Large intestine (tissue), 3 donors: ENCODE results near the gene SLC27A1. TPM values are rescaled to one million over a fixed set of nuclear protein-coding genes. Genes with fewer than 3 reads are reported as not detected.
"Not testable (repeated sequence)": the region's sequence is repeated elsewhere in the genome, so short reads cannot be mapped to it uniquely, and the experiment has no call there.

Experiments used
- DNase-seq, 2 donors: peaks; one replicate each; pipeline versions ENCODE4 v3.0.0 to v3.0.0-alpha.2; 2013
- H3K27ac ChIP-seq: one replicate; pipeline ENCODE4 v1.5.1; 2013; ENCODE audit warnings: low read length
- H3K27me3 ChIP-seq: 2 replicates; pipeline ENCODE4 v1.6.1; 2013; ENCODE audit warnings: low read length; ENCODE audit not compliant: control insufficient read depth, insufficient read depth
- H3K36me3 ChIP-seq: 2 replicates; pipeline ENCODE4 v1.6.1; 2013; ENCODE audit warnings: low read length; ENCODE audit not compliant: control insufficient read depth, insufficient read depth
- H3K4me1 ChIP-seq: one replicate; pipeline ENCODE4 v1.6.1; 2013; ENCODE audit warnings: low read length; ENCODE audit not compliant: control insufficient read depth, insufficient read depth
- H3K4me3 ChIP-seq: one replicate; pipeline ENCODE4 v1.5.1; 2013; ENCODE audit warnings: low read length
- H3K9me3 ChIP-seq: one replicate; pipeline ENCODE4 v1.6.1; 2013; ENCODE audit warnings: mild to moderate bottlenecking, low read depth, low read length, moderate library complexity; ENCODE audit not compliant: control insufficient read depth
- WGBS: methylation state at CpG from one replicate; pipeline ENCODE4 v1.1.5; 2013; ENCODE audit warnings: low lambda C conversion rate; ENCODE audit not compliant: insufficient coverage; 5-methylcytosine and 5-hydroxymethylcytosine counted together
- polyA plus RNA-seq: library from polyadenylated mRNA; unstranded; fragments of 120-200 nt; gene quantifications from one replicate; pipeline ENCODE4 v1.2.1, GENCODE V29; 2013

Gene SLC27A1
- polyA plus RNA-seq, 1 donor, result 7.8 TPM

- peaks cover 8% of the 10 kb centered on the region for H3K36me3 ChIP-seq
- H3K4me1 ChIP-seq, result peaks cover 3% of the 10 kb centered on the region
- 95% methylated on average over 4 of the region's 21 CpGs for WGBS
- DNase-seq, result no peak
- H3K27ac ChIP-seq, result no peak overlapping the region
- H3K27me3 ChIP-seq, result peaks cover 2% of the 10 kb centered on the region
- H3K9me3 ChIP-seq, result no peaks in the 10 kb centered on the region
- H3K4me3 ChIP-seq, result no peak overlapping the region
These were observed 29.5 kb downstream of the SLC27A1 start for GRCh38 chr19:17499648-17500446.

DNA sequence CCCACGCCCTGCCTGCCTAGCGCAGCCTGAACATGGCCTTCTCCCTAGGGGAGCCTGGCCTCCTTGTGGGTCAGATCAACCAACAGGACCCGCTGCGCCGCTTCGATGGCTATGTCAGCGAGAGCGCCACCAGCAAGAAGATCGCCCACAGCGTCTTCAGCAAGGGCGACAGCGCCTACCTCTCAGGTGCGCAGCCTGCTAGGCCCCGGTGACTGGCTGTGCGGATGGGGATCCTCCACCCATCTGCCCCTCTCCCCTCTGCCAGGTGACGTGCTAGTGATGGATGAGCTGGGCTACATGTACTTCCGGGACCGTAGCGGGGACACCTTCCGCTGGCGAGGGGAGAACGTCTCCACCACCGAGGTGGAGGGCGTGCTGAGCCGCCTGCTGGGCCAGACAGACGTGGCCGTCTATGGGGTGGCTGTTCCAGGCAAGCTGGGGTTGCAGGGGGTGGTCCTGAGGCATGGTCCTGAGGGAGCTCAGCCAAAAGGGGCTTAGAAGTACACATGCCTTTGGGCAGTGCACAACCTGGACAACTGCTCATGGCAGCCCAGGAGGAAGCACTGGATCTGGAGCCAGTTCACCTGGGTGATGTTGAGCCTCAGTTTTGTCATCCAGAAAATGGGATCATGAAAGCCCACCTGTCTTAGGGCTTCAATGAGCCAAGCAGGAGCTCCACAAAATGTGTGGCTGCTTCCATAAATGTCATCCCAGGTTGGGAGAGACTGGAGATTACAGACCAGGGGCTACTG is 30.3 kb downstream of the SLC27A1 start:
- peaks cover 8% of the 10 kb centered on the region for H3K36me3 ChIP-seq
- no peaks in the 10 kb centered on the region for H3K9me3 ChIP-seq
- no peak overlapping the region for H3K27ac ChIP-seq
- H3K4me3 ChIP-seq, result no peak overlapping the region
- no peak for DNase-seq
- H3K4me1 ChIP-seq, result peaks cover 3% of the 10 kb centered on the region
- H3K27me3 ChIP-seq, result peaks cover 2% of the 10 kb centered on the region
- WGBS, result 100% methylated on average over 3 of the region's 27 CpGs

DNA sequence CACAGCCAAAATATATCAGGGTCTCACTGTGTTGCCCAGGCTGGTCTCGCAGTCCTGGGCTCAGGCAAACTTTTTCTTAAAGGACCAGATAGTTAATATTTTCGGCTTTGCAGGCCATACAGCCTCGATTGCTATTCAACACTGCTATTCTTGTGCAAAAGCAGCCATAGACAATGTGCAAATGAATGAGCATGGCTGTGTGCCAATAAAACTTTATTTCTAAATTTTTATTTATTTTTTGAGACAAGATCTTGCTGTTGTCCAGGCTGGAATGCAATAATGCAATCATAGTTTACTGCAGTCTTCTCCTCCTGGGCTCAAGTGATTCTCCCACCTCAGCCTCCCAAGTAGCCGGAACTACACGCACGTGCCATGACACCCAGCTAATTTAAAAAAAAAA is 32.9 kb downstream of the SLC27A1 start:
- Histone ChIP-seq H3K9me3 (no peaks in the 10 kb centered on the region), H3K36me3 (peaks cover 11% of the 10 kb centered on the region), H3K27ac (no peak overlapping the region), H3K27me3 (no peaks in the 10 kb centered on the region), H3K4me1 (no peaks in the 10 kb centered on the region), H3K4me3 (no peak overlapping the region)
- no CpG with 5 or more reads among the region's 6 CpGs for WGBS
- no peak for DNase-seq

GRCh38 chr19:17504030-17504429 is 33.7 kb downstream of the SLC27A1 start:
- no peaks in the 10 kb centered on the region for H3K27me3 ChIP-seq
- no peaks in the 10 kb centered on the region for H3K4me1 ChIP-seq
- H3K36me3 ChIP-seq, result peaks cover 11% of the 10 kb centered on the region
- H3K9me3 ChIP-seq, result no peaks in the 10 kb centered on the region
- no peak for DNase-seq
- no CpG with 5 or more reads among the region's 2 CpGs for WGBS
- H3K27ac ChIP-seq, result no peak overlapping the region
- no peak overlapping the region for H3K4me3 ChIP-seq

- Histone ChIP-seq H3K9me3 (no peaks in the 10 kb centered on the region), H3K27me3 (no peaks in the 10 kb centered on the region), H3K4me3 (no peak overlapping the region), H3K4me1 (no peaks in the 10 kb centered on the region), H3K27ac (no peak overlapping the region), H3K36me3 (peaks cover 11% of the 10 kb centered on the region)
- no peak for DNase-seq
- 100% methylated on average over 1 of the region's 13 CpGs for WGBS
These were observed 34.1 kb downstream of the SLC27A1 start for GRCh38 chr19:17504456-17504855.

- H3K27me3 ChIP-seq, result no peaks in the 10 kb centered on the region
- DNase-seq, result no peak
- no CpG with 5 or more reads among the region's 10 CpGs for WGBS
- H3K4me3 ChIP-seq, result no peak overlapping the region
- no peak overlapping the region for H3K27ac ChIP-seq
- H3K4me1 ChIP-seq, result peaks cover 3% of the 10 kb centered on the region
- H3K9me3 ChIP-seq, result no peaks in the 10 kb centered on the region
- peaks cover 11% of the 10 kb centered on the region for H3K36me3 ChIP-seq
These were observed 34.9 kb downstream of the SLC27A1 start for GRCh38 chr19:17505223-17505622.

- WGBS, result no CpG with 5 or more reads among the region's 9 CpGs
- DNase-seq, result no peak
- no peak overlapping the region for H3K4me3 ChIP-seq
- no peaks in the 10 kb centered on the region for H3K9me3 ChIP-seq
- H3K4me1 ChIP-seq, result peaks cover 7% of the 10 kb centered on the region
- H3K36me3 ChIP-seq, result peaks cover 3% of the 10 kb centered on the region
- no peaks in the 10 kb centered on the region for H3K27me3 ChIP-seq
- no peak overlapping the region for H3K27ac ChIP-seq
These were observed 36.4 kb downstream of the SLC27A1 start for GRCh38 chr19:17506745-17507144.

DNA sequence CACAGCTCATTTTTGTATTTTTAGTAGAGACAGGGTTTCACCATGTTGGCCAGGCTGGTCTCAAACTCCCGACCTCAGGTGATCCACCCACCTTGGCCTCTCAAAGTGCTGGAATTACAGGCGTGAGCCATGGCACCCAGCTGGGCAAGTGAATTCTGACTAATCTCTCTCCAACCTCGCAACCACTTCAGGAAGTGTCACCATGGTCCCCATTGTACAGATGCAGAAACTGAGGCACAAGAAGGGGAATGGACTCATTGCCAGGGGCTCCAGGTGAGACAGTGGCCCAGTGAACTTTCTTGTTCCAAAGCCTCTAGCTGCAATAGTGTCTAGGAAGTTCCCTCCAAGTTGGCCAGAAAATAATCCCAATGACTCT is 38.2 kb downstream of the SLC27A1 start:
- H3K36me3 ChIP-seq, H3K27ac ChIP-seq, H3K27me3 ChIP-seq, H3K4me3 ChIP-seq, H3K9me3 ChIP-seq, DNase-seq: not testable (repeated sequence)
- peaks cover 13% of the 10 kb centered on the region for H3K4me1 ChIP-seq
- no CpG with 5 or more reads among the region's 3 CpGs for WGBS

GRCh38 chr19:17510220-17510993 is 40.1 kb downstream of the SLC27A1 start:
- no peak overlapping the region for H3K27ac ChIP-seq
- H3K36me3 ChIP-seq, result peaks cover 3% of the 10 kb centered on the region
- H3K4me3 ChIP-seq, result peak overlapping the region; percentile 93
- 89% methylated on average over 1 of the region's 13 CpGs for WGBS
- H3K4me1 ChIP-seq, result peaks cover 13% of the 10 kb centered on the region
- H3K27me3 ChIP-seq, result no peaks in the 10 kb centered on the region
- no peaks in the 10 kb centered on the region for H3K9me3 ChIP-seq
- no peak for DNase-seq
